Suprapubic skin (tissue), 3 donors: ENCODE results near the gene PSD.

Experiments used
- POLR2A ChIP-seq, 2 donors: fragments of 450-650 bp; IDR thresholded peaks; one replicate each; pipeline ENCODE4 v1.6.1; 2017; ENCODE audit warnings: antibody characterized with exemption in 2 of 2, mild to moderate bottlenecking in 2 of 2, moderate library complexity in 2 of 2
- TF ChIP-seq, protein P1 (sequence below), 2 donors: fragments of 200-600 bp in 1 of 2; fragments of 450-650 bp in 1 of 2; sonication (generic) in 1 of 2; IDR thresholded peaks; one replicate each; pipeline ENCODE4 v1.5.1; 2016 to 2019; ENCODE audit warnings: antibody characterized with exemption in 2 of 2, mild to moderate bottlenecking in 1 of 2, moderate library complexity in 1 of 2

GRCh38 chr10:102450374-102451104 is 32.0 kb upstream of the PSD start:
- TF ChIP-seq POLR2A (IDR thresholded peaks at IDR 0.05), result peak; percentile 8 to 41
- TF ChIP-seq, protein P1, sequence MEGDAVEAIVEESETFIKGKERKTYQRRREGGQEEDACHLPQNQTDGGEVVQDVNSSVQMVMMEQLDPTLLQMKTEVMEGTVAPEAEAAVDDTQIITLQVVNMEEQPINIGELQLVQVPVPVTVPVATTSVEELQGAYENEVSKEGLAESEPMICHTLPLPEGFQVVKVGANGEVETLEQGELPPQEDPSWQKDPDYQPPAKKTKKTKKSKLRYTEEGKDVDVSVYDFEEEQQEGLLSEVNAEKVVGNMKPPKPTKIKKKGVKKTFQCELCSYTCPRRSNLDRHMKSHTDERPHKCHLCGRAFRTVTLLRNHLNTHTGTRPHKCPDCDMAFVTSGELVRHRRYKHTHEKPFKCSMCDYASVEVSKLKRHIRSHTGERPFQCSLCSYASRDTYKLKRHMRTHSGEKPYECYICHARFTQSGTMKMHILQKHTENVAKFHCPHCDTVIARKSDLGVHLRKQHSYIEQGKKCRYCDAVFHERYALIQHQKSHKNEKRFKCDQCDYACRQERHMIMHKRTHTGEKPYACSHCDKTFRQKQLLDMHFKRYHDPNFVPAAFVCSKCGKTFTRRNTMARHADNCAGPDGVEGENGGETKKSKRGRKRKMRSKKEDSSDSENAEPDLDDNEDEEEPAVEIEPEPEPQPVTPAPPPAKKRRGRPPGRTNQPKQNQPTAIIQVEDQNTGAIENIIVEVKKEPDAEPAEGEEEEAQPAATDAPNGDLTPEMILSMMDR (IDR thresholded peaks at IDR 0.05), result no peak
